ENCODE results near the gene TEAD4. TPM values are rescaled to one million over a fixed set of nuclear protein-coding genes. Genes with fewer than 3 reads are reported as not detected.

The TEAD4 gene
- total and polyA plus RNA-seq, 2 donors from 2014 or later, result 19.8 to 40.9 TPM

DNA sequence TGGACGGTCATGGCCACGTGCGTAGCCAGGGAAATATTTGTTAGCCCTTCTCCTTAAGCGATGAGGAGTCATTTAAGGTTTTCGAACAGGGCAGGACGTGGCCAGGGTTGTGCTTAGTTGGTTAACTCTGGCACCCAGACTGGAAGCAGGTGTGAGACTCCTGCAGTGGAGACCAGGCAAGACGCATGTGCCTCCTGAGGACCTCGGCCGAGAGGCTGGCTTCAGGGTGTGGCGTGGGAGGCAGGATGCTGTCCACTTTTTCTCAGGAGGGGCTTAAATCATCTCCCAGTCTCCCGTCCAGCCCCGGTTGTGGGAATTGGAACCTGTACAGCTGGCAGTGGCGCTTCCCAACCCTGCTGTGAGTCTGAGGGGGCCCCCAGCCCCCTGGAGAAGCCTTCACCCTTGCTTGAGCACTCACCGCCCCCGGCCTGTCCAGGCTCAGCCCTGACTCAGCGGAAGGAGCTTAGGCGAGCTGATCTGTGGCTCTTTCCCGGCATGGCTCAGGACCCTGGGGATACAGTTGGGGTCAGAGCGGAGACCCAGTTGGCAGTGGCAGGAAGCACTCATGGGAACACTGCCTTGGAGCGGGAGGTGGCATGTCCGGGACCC is 71.7 kb downstream of the TEAD4 start:
- no peaks in the 10 kb centered on the region for H3K9me3 ChIP-seq (ENCODE audit: control insufficient read depth in 2 of 3, insufficient read depth in 1 of 3, low read length in 3 of 3)
- TF ChIP-seq, protein P1, sequence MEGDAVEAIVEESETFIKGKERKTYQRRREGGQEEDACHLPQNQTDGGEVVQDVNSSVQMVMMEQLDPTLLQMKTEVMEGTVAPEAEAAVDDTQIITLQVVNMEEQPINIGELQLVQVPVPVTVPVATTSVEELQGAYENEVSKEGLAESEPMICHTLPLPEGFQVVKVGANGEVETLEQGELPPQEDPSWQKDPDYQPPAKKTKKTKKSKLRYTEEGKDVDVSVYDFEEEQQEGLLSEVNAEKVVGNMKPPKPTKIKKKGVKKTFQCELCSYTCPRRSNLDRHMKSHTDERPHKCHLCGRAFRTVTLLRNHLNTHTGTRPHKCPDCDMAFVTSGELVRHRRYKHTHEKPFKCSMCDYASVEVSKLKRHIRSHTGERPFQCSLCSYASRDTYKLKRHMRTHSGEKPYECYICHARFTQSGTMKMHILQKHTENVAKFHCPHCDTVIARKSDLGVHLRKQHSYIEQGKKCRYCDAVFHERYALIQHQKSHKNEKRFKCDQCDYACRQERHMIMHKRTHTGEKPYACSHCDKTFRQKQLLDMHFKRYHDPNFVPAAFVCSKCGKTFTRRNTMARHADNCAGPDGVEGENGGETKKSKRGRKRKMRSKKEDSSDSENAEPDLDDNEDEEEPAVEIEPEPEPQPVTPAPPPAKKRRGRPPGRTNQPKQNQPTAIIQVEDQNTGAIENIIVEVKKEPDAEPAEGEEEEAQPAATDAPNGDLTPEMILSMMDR (IDR thresholded peaks at IDR 0.05; ENCODE audit: borderline replicate concordance, extremely low read depth, insufficient read depth), result no peak
- H3K27ac ChIP-seq (ENCODE audit: low read depth in 2 of 2, low read length in 2 of 2), result no peak overlapping the region
- intact Hi-C loops (cut with DNase I), result loop anchor here (10.0 kb wide), 1 partner anchor 176 kb away; the partner anchor contains the start of gene TEX52
- H3K4me1 ChIP-seq (ENCODE audit: control insufficient read depth in 2 of 3, insufficient read depth in 2 of 3, low read depth in 1 of 3, low read length in 3 of 3), result peaks cover 0 to 7% (median 0%) of the 10 kb centered on the region in 3 donors
- H3K27me3 ChIP-seq (ENCODE audit: control insufficient read depth, insufficient read depth, low read length), result no peaks in the 10 kb centered on the region
- FAIRE-seq, result no peak
- H3K4me3 ChIP-seq (ENCODE audit: low read length in 3 of 3), result no peak overlapping the region
- no peaks in the 10 kb centered on the region for H3K36me3 ChIP-seq (ENCODE audit: control insufficient read depth in 2 of 3, insufficient read depth in 3 of 3, low read length in 3 of 3)
- peak in 2 of 5 donors; percentile 43 to 64 for DNase-seq
- H3K9ac ChIP-seq (ENCODE audit: low read length in 3 of 3), result no peak overlapping the region

DNA sequence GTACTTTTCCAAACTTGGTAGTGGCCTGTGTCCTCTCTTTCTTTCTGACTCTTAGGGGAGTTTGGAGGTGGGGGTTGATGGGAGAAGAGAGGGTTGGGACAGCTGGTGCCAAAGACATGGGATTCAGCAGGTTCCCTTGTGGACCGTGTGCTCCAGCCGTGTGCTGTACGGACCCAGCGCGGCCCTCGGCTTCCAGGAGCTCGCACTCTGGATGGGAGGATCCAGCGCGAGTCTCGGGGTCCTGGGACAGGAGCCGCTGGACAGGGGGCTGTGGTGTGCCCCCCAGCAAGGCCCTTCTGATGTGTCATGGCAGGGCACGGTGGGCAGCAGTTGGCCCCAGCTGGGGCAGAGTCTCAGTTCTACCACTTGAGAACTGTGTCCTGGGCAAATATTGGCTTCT is 73.0 kb downstream of the TEAD4 start:
- Histone ChIP-seq H3K36me3 (ENCODE audit: control insufficient read depth in 2 of 3, insufficient read depth in 3 of 3, low read length in 3 of 3) (no peaks in the 10 kb centered on the region), H3K4me3 (ENCODE audit: low read length in 3 of 3) (no peak overlapping the region), H3K4me1 (ENCODE audit: control insufficient read depth in 2 of 3, insufficient read depth in 2 of 3, low read depth in 1 of 3, low read length in 3 of 3) (peaks cover 0 to 7% (median 0%) of the 10 kb centered on the region in 3 donors), H3K9me3 (ENCODE audit: control insufficient read depth in 2 of 3, insufficient read depth in 1 of 3, low read length in 3 of 3) (no peaks in the 10 kb centered on the region), H3K27me3 (ENCODE audit: control insufficient read depth, insufficient read depth, low read length) (no peaks in the 10 kb centered on the region), H3K27ac (ENCODE audit: low read depth in 2 of 2, low read length in 2 of 2) (peak overlapping the region in 1 of 2 donors; percentile 68), H3K9ac (ENCODE audit: low read length in 3 of 3) (no peak overlapping the region)
- TF ChIP-seq, protein P1 (IDR thresholded peaks at IDR 0.05; ENCODE audit: borderline replicate concordance, extremely low read depth, insufficient read depth), result no peak
- no peak for DNase-seq
- intact Hi-C loops (cut with DNase I), result loop anchor here (10.0 kb wide), 1 partner anchor 177 kb away; the partner anchor contains the start of gene TEX52
- no peak for FAIRE-seq

DNA sequence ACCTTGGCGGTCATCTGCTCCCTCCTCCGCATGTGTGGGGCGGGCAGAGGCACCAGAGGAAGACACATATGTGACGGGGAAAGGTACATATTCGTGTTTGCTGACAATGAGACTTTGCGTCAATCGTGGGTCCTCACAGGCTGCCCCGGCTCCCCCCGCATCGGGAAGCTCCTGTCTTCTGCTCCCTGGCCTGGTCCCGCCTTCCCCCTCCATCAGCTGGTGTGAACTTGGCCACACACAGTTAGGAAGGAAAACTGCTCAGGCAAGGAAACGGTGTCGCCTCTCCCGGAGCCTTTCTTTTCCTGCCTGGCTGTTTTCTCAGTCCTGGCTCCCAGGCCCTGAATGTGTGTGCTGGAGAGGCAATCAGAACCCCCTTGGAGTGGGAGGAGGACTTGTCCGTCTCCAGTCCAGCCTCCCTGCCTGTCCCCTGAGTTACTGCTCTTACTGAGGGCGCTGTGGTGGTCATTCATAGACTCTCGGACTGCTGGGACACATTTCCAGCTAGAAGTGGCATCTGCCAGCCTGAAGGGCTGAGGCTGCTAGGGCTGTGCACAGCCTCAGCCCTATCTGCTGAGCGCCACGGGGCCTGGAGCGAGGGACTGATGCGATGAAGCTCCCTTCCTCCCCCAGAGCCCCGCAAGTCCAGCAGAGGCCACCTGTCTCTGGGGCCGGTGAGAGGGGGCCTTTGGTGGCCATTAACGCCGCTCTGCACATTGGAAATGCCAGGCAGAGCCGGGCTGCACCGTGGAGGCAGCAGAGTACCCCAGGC is 73.8 kb downstream of the TEAD4 start:
- DNase-seq (peak in 4 of 5 donors; percentile 83 to 91 (median 86)), FAIRE-seq (no peak)
- Histone ChIP-seq H3K9ac (ENCODE audit: low read length in 3 of 3) (no peak overlapping the region), H3K4me1 (ENCODE audit: control insufficient read depth in 2 of 3, insufficient read depth in 2 of 3, low read depth in 1 of 3, low read length in 3 of 3) (peaks cover 0 to 7% (median 0%) of the 10 kb centered on the region in 3 donors), H3K27me3 (ENCODE audit: control insufficient read depth, insufficient read depth, low read length) (no peaks in the 10 kb centered on the region), H3K9me3 (ENCODE audit: control insufficient read depth in 2 of 3, insufficient read depth in 1 of 3, low read length in 3 of 3) (no peaks in the 10 kb centered on the region), H3K4me3 (ENCODE audit: low read length in 3 of 3) (no peak overlapping the region), H3K27ac (ENCODE audit: low read depth in 2 of 2, low read length in 2 of 2) (no peak overlapping the region), H3K36me3 (ENCODE audit: control insufficient read depth in 2 of 3, insufficient read depth in 3 of 3, low read length in 3 of 3) (peaks cover 0 to 3% (median 0%) of the 10 kb centered on the region in 3 donors)
- TF ChIP-seq, protein P1 (IDR thresholded peaks at IDR 0.05; ENCODE audit: borderline replicate concordance, extremely low read depth, insufficient read depth), result no peak
- intact Hi-C loops (cut with DNase I), result loop anchor here (10.0 kb wide), 1 partner anchor 178 kb away; the partner anchor contains the start of gene TEX52
